GM18909 (cell line): ENCODE data around the gene MTMR3.
"Not testable (repeated sequence)": the region's sequence is repeated elsewhere in the genome, so short reads cannot be mapped to it uniquely, and the experiment has no call there.

ENCODE experiments used
- ATAC-seq: cut with Tn5 transposase; IDR thresholded peaks from one replicate; pipeline ENCODE4 v1.9.1; 2021; ENCODE audit warnings: mild to moderate bottlenecking; ENCODE audit not compliant: unreplicated experiment, poor library complexity

The MTMR3 gene

DNA sequence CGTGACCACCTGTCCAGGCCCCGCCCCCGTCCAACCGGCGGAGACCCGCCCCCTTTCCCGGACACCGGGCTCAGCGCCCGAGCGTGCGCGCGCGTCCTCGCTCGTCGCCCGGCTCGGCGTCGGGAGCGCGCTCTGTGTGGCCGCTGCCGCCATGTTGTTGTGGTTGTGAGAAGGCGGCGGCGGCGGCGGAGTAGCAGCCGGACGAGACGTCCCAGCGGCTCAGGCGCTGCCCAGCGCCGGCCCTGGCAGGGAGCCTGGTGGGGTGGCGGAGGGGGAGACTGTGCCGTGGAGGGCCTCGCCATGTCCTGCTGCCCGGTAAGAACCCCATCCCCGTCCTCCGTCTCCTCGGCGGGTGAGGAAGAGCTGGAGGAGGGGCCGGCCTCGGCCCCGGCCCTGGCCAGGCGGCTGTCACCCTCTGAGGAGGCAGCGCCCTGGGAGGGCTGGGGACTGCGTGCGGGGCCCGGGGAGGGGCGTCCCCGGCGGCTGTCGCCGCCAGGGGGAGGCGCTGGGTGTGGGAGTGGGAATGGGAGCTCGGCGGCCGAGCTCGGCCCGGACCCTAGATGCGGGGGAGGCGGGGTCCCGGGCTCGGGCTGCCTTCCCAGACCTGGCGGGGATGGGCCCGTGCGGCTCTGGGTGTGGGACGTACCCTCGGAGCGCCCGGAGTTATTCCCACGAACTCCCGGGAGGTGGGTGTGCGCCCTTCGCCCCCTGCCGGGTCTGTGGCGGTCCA, at the start of gene MTMR3:
TSS of gene MTMR3 (plus strand) at position 130 of the 730 bp plus-strand sequence. CDS start 87,886 bp downstream, outside the sequence.
- ATAC-seq, result peak; percentile 74

DNA sequence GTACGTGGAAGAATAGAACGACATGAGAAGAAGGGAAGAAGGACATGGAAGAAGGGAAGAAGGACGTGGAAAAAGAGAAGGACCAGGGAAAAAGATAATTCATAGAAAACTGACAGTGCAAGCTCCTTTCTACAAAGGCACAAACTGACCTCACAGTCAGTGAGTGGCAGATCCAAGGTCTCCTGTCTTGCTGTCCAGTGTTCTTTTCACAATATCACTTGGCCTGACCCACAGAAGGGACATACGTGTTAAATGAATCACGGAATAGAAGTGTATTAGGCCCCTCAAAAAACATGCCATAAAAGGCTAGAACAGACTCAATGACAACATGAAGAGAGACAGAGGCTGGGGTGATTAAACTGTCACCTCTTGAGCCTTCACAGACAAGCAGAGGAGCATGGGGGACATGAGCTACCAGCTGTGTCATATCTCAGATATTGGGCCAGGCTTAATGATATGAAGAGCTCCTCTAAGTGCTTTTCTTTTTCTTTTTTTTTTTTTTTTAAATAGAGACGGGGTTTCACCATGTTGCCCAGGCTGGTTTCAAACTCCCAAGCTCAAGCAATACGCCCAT, 49.5 kb upstream of the MTMR3 start:
- no peak for ATAC-seq

DNA sequence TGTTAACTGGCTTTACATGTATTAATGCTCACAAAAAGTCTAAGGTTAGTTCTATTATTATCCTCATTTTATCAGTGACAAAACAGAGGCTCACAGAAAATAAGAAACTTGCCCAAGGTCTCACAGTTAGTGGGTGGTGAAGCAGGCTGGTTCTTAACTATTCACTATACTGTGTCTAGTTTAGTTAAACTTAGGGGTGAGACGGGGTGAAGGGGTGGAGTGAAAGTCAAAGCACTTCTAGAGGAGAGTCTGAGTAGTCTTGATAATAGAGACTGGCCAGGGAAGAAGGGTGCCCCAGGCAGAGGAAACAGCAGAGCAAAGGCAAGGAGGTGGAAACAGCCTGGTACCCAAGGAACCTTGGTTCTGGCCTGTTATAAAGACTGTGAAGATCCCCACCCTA, 48.9 kb upstream of the MTMR3 start:
- no peak for ATAC-seq

DNA sequence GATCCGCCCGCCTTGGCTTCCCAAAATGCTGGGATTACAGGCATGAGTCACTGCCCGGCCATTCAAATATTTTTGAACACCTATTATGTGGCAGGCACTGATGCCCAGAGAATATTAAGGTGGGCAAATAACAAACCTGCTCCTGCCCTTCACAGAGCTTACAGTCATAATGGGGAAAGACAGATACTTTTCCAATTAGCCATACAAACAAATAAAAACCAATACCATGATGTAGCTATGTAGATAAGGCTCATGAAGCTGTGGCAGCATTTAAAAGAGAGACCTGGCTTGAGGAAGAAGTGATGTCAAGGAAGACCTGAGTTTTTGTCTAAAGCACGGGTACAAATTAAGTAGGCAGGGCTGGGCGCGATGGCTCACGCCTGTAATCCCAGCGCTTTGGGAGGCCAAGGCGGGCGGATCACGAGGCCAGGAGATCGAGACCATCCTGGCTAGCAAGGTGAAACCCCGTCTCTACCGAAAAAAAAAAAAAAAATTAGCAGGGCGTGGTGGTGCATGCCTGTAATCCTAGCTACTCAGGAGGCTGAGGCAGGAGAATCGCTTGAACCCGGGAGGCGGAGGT, 46.1 kb upstream of the MTMR3 start:
- not testable (repeated sequence) for ATAC-seq

DNA sequence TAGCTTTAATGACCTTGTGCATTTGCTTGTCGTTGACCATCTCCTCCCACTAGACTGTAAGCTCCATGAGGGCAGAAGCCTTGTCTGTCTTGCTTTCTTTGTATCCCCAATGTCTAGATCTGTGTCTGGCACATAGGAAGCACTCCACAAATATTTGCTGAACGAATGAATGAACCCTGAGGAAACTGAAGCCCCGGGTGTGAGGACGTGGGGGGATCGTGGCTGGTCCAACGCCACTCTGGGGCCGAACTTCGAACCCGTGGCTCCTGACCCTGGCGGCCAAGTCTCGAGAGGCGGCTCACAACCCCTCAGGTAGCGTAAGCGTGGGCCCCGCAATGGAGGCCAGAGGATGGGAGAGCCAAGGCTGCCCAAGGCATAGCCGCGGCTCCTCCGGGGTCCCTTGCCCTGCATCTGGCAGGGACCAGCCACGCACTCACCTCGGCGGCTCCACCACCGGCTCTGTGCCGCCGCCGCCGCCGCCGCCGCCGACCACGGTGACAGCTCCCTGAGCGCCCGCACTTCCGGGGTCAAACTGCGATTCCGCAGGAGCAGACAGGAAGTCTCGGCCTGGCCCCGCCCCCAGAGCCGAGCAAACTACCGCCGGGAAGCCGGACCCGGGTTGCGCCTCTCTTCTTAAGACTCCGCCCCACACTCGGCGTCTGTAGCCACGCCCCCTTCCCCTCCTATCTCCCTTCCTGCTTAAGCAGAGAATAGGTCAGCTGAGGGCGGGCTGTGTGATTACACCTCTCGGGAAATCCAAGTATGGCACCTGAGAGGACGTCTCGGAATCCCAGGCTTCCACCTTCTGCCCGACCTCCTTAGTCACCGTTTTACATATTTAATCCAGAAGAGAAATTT, 45.0 kb upstream of the MTMR3 start, which contains the start of gene ASCC2:
TSS of gene ASCC2 (minus strand) at position 534 of the 858 bp plus-strand sequence. CDS start 5,949 bp downstream, outside the sequence.
- ATAC-seq, result peak; percentile 92

DNA sequence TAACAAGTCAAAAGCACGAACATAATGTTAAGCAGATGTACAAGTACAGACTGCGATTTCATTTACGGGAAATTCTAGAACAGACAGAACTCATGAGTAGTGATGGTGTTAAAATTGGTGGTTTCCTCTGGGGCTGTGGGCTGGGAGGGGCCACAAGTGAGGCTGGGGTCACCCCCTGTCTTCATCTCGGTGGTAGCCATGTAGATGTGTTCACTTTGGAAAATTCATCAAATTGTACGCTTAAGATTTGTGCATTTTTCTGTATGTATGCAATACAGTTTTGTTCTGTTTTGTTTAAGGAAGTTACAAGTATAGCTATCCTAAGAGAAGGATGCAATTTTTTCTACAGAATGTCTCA, 44.4 kb upstream of the MTMR3 start:
- peak; percentile 9 for ATAC-seq

DNA sequence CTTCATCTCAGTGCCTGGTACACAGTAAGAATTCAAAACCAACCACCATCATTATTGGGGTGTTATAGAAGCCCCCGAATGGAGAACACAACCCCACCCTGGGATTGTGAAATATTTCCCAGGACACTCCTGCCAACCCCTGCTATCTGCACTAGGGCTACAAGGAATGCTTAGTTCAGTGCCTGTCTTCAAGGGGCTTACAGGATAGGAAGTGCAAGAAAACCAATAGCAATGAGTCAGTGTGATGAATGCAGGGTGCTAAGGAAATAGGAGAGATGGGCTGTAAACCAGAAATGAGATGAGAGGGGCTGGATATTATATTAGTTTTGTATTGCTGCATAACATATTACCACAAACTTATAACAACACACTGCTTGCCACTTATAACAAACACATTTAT, 43.9 kb upstream of the MTMR3 start:
- no peak for ATAC-seq

DNA sequence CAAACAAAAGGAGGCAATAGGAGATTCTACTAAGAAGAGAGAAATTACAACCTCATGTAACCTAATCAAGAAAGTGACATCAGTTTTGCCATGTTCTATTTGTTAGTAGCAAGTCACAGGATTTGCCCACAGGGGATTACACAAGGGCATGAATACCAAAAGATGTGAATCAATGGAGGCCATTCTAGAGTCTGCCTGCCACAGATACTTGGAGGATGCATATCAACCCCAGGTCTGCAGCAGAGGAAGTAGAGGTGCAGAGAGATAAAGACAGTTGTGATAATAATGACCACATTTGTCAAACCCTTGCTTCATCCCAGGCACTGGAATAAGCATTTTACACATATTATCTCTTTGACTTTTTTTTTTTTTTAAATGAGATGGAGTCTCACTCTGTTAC, 42.5 kb upstream of the MTMR3 start:
- ATAC-seq, result no peak

DNA sequence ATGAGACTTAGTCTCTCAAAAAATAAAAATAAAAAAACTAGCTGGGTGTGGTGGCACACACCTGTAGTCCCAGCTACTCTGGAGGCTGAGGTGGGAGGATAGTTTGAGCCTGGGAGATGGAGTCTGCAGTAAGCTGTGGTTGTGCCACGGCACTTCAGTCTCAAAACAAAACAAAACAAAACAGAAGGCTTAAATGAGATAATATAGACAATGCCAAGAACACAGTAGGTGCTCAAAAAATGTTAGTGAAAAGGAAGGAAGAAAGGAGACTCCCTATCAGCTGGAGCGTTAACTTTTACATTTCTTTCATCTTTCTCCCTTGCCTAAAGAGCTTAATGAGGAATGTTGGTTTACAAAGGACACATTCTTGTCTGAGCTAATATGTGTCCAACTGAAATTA, 40.8 kb upstream of the MTMR3 start:
- no peak for ATAC-seq

DNA sequence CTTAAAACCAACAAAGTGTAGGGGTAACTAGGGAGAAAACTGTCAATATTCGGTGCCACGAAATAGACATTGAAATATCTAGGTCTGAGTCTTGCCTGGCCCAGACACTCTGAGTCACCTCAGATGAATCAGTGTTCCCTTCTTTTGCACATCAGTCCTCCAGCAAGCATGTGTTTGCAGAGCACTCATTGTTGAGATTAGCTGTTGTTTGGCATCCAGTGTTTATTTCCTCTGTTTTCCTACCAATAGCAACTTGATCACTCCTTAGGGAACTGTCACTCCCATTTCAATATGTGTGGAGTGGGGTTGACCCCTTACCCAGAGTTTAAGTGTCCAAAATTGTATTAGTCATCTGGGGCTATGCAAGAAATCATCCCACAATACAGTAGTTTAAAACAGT, 40.2 kb upstream of the MTMR3 start:
- ATAC-seq, result no peak

DNA sequence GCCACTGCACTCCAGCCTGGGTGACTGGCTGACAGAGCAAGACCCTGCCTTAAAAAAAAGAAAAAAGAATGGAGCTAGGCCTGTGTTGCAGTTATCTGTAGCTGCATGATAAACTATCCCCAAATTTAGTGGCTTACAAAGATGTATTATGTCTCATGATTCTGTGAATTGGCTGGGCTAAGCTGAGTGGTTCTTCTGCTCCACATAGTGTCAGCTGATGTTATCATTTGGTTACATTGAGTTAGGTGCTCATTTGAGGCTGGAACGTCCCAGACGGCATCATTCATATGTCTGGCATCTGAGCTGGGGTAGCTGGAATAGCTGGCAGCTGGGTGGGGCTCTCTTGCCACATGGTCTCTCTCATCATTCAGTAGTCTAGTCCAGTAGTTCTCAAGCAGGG, 36.7 kb upstream of the MTMR3 start:
- ATAC-seq, result no peak

DNA sequence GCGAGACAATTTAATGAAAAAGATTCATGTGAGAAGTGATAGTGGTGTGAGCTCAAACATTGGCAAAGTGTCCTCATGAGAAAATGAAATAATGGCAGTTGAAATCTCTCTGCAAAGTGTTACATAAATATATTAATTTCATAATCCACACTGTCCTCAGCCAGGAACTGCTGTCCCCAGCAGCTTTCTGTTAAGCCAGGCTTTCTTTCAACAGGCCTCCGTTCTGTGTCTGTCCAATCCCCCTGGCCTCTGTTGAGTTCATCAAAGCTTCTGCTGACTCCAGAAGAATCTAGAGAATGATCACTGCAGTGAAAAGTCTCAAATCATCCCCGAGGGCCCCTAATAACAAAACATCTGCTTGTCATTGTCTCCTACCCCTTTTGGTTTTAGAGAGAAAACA, 34.9 kb upstream of the MTMR3 start:
- no peak for ATAC-seq

DNA sequence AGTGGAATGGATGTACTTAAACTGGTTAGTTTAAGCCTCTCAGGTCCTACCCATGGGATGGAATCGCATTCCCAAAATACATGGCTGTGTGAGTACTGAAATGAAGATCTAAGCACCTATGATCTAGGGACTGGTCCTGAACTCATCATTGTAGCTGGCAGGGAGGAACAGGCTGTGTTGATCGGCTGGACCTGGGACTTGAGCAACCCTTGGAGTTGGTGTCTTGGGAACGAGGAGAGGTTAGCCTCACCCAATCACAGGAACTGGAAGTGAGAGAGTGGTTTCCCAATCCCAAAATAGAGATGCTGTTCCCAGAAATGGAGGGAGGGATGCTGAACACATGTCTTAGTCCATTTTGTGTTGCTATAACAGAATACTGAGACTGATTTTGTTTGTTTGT, 28.5 kb upstream of the MTMR3 start:
- ATAC-seq, result no peak

DNA sequence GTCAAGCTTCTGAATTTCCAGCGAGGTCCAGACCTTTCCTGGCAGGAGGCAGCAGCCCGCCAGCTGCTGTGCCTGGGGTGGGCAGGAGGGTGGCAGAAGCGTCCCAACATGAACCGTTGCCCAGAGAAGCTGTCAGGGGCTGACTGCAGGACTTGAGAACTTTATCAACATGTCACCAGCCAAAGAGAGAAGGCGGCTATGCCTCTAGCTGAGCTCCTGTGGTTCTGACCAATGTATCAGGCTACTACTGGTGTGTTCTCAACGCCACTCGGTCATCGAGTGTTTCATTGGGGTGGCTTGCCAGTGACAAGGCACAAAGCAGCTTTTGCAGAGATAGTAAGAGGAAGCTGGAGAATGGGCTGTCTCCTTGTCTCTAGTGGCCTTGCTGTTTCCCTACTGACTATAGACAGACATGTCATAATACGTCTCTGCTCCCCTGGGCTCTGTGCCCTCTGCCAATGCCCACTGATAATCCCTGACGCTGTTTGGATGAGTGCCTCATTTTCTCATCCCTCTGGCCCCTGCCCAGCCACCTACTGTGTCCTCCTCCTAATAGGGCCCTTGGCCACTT, 27.3 kb upstream of the MTMR3 start:
- ATAC-seq, result no peak

DNA sequence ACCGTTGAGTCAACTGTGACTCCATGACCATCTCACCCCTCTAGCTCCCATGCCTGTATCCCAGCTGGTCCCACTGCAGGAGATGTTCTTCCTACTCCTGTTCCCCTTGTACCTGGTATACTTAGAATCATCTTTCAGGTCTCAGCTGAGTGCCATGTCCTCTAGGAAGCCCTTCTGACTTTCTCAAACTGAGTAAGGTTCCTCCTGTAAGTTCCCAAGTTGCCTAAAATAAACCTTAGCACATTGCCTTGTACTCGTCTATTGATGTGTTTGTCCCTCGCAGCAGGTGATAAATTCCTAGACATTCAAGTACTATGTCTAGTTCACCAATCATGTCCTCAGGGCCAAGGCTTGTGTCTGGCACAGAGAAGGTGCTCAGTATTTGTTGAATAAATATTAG, 26.5 kb upstream of the MTMR3 start:
- no peak for ATAC-seq

DNA sequence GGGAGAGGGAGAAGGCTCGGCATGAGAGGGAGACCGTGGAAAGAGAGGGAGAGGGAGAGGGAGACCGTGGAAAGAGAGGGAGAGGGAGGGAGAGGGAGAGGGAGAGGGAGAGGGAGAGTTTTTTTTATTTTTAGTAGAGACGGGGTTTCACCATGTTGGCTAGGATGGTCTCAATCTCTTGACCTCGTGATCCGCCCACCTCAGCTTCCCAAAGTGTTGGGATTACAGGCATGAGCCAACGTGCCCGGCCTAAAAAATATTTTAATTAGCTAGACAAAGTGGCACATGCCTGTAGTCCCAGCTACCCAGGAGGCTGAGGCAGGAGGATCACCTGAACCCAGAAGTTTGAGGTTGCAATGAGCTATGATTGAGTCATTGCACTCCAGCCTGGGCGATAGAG, 23.9 kb upstream of the MTMR3 start:
- not testable (repeated sequence) for ATAC-seq

DNA sequence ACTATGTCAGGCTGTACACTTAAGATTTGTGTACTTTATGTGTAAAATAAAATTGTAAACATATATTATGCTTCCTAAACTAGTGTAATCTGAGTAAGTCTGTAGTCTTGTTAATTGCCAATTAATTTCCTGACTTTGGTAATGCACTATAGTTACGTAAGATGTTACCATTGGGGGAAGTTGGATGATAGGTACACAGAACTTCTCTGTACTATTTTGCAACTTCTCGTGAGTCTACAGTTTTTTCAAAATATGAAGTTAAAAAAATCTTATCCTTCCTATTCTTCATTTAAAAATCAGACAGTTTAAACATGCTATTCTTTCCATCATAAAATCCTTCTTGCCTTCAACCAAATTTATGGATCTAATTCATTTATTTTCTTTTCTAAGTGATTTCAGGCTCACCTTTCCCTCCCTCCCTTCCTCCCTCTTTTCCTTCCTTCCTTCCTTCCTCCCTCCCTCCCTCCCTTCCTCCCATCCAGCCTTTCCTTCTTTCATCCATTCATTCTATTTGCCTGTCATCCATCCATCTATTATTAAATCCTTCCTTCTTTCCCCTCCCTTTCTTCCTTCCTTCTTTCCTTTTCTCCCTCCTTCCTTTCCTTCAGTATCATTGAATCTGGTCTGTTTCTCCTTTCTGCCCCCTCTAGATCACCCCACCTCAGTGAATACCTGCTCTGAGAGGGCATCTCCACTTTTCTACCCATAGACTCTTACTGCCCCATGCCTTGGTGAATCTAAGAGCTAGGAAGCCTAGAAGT, 22.8 kb upstream of the MTMR3 start:
- no peak for ATAC-seq

DNA sequence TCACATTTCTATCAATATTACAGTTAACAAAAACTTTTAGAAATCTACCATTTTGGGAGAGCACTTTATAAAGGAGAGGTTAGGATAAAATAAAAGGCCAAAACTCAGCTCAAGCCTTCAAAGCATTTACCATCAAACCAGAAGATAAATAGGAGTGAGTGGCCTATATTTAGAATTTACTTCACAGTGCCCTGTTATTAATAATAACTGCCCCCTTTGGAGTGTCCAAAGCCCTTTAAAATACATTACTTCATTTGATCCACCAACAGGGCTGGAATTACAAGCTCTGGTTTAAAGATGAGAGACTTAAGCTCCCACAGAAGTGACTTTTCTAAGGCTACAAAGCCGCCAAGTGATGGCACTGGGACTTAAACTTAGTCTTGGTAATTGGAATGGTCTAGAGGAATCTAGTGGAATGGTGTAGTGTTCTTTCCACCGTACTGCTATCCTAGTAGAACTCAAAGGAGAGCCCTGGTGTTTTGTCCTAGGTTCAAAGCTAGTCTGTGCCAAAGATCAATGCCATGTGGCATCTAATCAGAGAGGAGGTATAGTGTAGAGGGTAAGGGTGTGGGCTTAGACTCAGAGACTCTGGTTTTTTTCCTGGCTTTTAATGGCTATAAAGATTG, 21.2 kb upstream of the MTMR3 start:
- no peak for ATAC-seq

DNA sequence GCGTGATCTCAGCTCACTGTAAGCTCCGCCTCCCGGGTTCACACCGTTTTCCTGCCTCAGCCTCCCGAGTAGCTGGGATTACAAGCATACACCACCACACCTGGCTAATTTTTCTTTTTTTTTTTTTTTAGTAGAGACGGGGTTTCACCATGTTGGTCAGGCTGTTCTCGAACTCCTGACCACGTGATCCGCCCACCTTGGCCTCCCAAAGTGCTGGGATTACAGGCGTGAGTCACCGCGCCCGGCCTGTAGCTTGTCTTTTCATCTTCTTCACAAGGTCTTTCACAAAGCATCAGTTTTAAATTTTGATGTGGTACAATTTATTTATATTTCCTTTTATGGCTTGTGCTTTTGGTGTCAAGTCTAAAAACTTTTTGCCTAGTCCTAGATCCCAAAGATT, 17.4 kb upstream of the MTMR3 start:
- ATAC-seq, result not testable (repeated sequence)
